Activated naive CD4-positive, alpha-beta T cell treated with anti-CD3 and anti-CD28 coated beads, Interleukin-2, amount 50 U/mL, for 24 hours (primary cell): Measurements from ENCODE around the gene ERN1.
A peak's percentile ranks its signal among the peaks of the same experiment; 100 is the strongest.

ENCODE experiments used
- H3K27ac Mint-ChIP-seq: one replicate; pipeline ENCODE4 v1.8.0; 2021; ENCODE audit warnings: mild to moderate bottlenecking, mixed read lengths
- H3K27me3 Mint-ChIP-seq: one replicate; pipeline ENCODE4 v1.8.0; 2021; ENCODE audit warnings: mixed read lengths
- H3K36me3 Mint-ChIP-seq: one replicate; pipeline ENCODE4 v1.8.0; 2021; ENCODE audit warnings: mixed read lengths
- H3K4me1 Mint-ChIP-seq: one replicate; pipeline ENCODE4 v1.8.0; 2021; ENCODE audit warnings: mixed read lengths
- H3K4me3 Mint-ChIP-seq: one replicate; pipeline ENCODE4 v1.8.0; 2021; ENCODE audit warnings: mild to moderate bottlenecking, mixed read lengths
- H3K9me3 Mint-ChIP-seq: one replicate; pipeline ENCODE4 v1.8.0; 2021; ENCODE audit warnings: mixed read lengths

ERN1 gene

DNA sequence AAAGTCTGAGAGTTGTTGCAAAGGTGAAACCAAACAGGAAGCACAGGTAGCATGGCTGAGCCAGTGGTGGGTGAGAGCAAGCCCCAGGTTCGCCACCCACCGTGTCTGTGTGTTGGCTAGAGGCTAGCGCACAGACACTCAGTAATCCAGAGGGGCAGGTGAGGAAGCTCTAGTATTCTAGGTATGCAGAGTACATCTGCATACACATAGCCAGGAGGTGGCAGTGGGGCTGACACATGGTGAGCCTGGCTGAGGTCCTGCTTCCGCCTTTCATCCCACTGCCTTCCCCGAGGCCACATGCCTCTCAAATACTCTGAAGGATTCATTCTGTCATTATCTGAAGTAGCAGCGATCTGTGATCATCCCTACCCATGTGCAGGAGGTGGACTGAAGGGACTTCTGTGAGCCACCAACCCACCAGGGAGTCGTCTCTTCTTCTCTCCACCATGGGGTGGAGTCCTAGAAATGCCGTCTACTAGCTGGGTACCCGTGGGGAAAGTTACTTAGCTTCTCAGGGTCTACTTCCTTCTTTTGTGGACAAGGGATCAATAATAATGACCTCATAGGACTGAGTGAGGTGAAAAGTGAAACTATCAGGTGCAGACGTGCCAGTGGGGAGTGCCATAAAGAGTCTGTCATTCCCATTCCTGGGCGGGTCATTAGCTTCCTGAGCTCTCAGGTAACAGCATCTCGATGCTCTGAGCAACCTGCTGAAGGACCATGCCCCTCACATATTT is 73.5 kb downstream of the ERN1 start:
- H3K36me3 Mint-ChIP-seq: peaks cover 25% of the 10 kb centered on the region
- H3K4me3 Mint-ChIP-seq: no peak overlapping the region
- H3K4me1 Mint-ChIP-seq: peaks cover 40% of the 10 kb centered on the region
- no peaks in the 10 kb centered on the region for H3K9me3 Mint-ChIP-seq
- peak overlapping the region; percentile 32 for H3K27ac Mint-ChIP-seq
- no peaks in the 10 kb centered on the region for H3K27me3 Mint-ChIP-seq

DNA sequence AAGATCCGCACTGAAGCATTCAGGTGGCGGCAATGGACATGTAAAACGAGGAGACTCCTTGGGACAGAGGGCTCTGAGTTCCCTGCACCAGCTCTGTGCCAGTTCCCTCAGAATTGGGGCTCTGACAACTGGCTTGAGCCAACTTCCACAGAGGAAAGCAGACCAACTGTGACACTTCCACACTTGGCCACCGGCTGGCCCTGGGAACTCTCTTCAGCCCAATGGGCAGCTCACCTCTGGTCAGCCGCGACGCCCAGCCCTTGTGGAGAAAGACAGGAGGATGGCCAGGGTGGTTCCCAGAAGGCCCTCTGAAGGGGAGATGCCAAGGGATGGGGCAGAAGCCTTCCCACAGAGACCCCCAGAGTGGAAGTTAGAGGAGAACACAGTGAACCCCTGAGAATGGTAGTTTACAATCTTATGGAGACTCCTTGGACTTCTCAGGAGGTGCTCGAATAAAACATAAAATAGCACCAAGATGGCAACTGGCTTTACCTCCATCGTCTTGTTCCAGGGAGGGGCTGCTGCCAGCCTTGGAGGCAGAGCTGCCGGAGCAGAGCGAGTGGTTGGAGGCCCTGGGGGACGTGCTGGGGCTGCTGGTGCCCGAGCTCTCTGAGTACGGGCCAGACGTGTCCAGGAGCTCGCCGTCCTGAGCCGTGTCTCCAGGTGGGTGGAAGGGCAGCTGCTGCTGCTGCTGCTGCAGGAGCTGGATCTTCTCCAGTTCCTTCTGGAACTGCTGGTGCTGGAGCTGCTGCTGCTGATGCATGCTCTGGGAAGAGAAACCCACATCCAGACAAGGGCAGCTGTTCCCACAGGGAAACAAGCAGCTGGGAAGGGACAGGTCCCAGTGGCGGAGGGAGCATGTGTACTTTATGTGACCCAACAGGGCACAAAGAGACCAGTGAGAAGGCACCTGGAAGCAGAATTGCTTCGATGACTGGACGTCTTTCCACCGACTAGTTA is 74.5 kb downstream of the ERN1 start:
- no peaks in the 10 kb centered on the region for H3K27me3 Mint-ChIP-seq
- H3K4me3 Mint-ChIP-seq: no peak overlapping the region
- peaks cover 43% of the 10 kb centered on the region for H3K4me1 Mint-ChIP-seq
- no peaks in the 10 kb centered on the region for H3K9me3 Mint-ChIP-seq
- H3K36me3 Mint-ChIP-seq: peaks cover 25% of the 10 kb centered on the region
- no peak overlapping the region for H3K27ac Mint-ChIP-seq

DNA sequence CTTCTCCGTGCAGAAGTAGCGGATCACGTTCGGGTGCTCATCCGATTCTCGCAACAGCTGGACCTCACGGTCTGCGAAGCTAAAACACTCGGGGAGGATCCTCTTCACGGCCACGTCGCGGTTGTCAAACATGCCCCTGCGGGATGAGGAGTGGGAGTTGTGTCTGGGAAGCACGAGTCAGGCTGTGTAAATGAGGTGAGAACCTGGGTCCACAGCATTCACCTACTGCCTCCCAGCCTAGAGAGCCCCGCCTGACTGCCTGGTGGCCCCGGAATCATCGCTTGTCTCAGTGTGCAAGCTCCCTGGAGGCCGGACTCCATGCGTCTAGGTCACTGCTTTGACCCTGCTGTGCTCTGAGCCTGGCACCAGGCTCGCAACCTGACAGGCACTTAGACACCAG is 75.6 kb downstream of the ERN1 start:
- Mint-ChIP-seq H3K9me3 (no peaks in the 10 kb centered on the region), H3K4me3 (no peak overlapping the region), H3K27ac (no peak overlapping the region), H3K36me3 (peaks cover 17% of the 10 kb centered on the region), H3K27me3 (no peaks in the 10 kb centered on the region), H3K4me1 (peaks cover 50% of the 10 kb centered on the region)

DNA sequence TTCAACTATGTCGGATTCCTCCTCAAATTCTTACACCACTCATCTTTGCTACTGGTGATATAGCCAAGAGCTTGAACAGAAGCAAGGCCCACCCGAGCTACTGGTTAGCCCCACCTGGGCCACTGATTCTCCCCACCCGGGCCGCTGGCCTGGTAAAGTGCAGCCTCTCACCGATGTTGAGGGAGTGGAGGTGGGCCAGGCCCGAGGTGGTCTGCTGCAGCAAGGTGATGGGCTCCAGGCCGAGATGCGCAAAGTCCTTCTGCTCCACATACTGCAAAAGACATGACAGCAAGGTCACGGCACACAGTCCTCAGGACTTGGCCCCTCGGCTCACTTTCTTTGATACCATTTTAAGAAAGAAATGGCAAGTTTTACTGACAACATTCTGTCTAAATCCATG is 76.8 kb downstream of the ERN1 start:
- no peak overlapping the region for H3K27ac Mint-ChIP-seq
- peaks cover 12% of the 10 kb centered on the region for H3K36me3 Mint-ChIP-seq
- no peak overlapping the region for H3K4me3 Mint-ChIP-seq
- H3K4me1 Mint-ChIP-seq: peaks cover 46% of the 10 kb centered on the region
- no peaks in the 10 kb centered on the region for H3K9me3 Mint-ChIP-seq
- H3K27me3 Mint-ChIP-seq: no peaks in the 10 kb centered on the region

DNA sequence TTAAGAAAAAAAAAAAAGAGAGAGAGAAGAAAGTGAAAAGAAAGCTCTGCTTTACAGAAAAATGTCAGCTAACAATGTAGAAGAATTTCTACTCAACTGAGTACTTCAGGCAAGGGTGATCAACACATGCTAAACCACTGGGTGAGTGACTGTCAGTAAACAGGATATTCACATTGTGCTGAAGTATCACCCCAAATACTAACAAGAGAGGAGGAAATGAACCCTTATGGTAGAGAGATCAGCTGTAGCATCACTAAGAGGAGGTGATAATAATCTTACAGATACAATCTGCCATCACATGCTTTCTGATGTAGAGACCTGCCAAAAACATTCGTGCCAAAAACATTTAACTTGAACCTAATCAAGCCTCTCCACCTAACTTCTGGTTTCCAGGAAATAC is 78.8 kb downstream of the ERN1 start:
- H3K27ac Mint-ChIP-seq: peak overlapping the region; percentile 85
- peaks cover 36% of the 10 kb centered on the region for H3K4me1 Mint-ChIP-seq
- peak overlapping the region; percentile 30 for H3K4me3 Mint-ChIP-seq
- no peaks in the 10 kb centered on the region for H3K9me3 Mint-ChIP-seq
- no peaks in the 10 kb centered on the region for H3K27me3 Mint-ChIP-seq
- peaks cover 16% of the 10 kb centered on the region for H3K36me3 Mint-ChIP-seq

DNA sequence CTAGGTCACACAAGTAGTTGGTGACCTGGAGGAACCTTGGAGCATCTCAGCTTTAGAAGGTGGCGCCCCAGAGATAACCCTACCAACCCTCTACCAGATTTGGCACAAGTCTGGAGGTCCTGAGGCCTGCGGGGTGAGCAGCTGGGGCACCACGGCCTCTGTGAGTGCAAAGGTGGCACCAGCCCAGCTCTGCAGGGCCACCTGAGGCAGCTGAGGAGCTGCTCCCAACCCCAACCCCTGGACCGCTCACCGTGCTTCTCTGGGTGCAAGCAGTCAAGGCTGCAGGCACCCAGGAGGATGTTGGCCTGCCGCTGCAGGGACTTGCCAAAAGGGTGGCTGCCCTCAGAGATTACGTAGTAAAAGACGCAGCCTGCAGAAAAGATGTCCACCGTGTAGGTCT is 81.1 kb downstream of the ERN1 start:
- no peaks in the 10 kb centered on the region for H3K27me3 Mint-ChIP-seq
- H3K4me3 Mint-ChIP-seq: no peak overlapping the region
- H3K9me3 Mint-ChIP-seq: no peaks in the 10 kb centered on the region
- peaks cover 31% of the 10 kb centered on the region for H3K4me1 Mint-ChIP-seq
- H3K27ac Mint-ChIP-seq: no peak overlapping the region
- H3K36me3 Mint-ChIP-seq: peaks cover 21% of the 10 kb centered on the region

DNA sequence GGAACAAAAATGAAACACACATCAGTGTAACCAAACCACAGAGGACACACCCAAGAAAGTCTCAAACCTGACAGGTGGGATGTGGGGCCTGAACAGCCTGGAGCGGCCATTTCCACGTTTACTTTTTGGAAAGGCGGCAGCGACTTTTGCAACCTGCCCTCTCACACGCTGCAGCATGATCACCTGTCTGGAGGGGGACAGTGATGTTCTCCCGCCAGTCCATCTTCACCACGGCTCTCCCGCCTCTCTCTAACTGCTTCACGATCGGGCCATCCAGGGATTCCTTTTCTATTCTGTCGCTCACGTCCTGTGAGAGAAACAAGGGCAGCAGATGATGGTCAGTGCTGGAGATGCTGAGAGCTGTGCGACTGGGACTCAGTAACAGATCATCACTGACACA is 84.8 kb downstream of the ERN1 start:
- H3K27ac Mint-ChIP-seq: no peak overlapping the region
- peaks cover 9% of the 10 kb centered on the region for H3K4me1 Mint-ChIP-seq
- no peaks in the 10 kb centered on the region for H3K27me3 Mint-ChIP-seq
- H3K36me3 Mint-ChIP-seq: peaks cover 14% of the 10 kb centered on the region
- no peaks in the 10 kb centered on the region for H3K9me3 Mint-ChIP-seq
- no peak overlapping the region for H3K4me3 Mint-ChIP-seq

DNA sequence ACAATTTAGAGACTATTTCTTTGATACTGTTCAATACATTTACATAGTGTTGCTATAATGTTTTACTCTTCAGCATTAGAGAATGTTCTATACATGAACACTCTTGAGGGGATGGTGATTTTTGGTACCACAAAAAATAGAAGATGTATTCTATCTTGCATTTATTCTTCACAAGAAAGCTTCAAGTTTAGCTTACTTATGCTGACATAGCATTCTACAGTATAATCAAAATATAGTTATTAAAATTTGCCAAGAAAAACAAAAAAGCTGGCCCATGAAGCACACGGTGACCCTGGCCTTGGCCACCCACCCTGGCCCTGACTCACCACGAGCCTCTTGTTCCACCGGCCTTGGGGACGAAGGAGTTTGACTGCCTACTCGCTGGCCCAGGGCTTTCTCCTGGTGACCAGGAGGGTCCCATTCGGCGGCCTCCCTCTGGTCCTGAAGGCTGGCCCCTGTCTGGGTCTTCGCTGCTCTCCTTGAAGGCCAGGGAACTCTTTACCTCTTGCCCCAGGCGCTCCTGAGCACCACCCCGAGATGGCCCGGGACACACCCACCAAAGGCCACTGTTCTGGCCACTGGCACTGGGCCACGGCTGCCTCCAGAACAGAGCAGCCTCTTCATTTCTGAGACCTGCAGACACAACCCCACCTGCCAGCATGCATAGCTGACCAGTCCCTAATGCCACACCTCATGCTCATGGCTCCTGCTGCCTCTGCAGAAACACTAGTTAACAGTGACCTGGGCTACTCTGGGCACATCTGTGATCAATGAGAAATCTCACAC is 87.1 kb downstream of the ERN1 start:
- Mint-ChIP-seq H3K4me1 (no peaks in the 10 kb centered on the region), H3K36me3 (peaks cover 19% of the 10 kb centered on the region), H3K9me3 (no peaks in the 10 kb centered on the region), H3K27me3 (no peaks in the 10 kb centered on the region), H3K4me3 (no peak overlapping the region), H3K27ac (no peak overlapping the region)

DNA sequence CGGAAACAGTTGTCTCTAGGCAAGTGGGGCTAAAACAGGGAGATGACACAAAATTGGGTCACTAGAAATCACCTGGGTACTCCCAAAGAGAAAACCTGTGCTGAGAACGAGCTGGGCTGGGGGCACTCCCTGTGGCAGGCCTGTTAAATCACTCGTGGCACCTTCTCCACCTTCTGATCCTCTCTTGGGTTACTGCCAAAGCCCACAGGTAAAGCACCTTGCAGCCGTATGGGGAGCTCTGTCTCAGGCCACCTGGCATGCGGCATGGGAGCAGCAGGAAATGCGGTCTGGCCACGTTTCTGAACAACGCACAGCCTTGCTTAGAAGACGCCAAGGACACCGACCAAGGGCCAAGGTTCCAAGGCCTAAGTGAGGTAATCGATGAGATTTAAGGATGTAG is 88.0 kb downstream of the ERN1 start:
- Mint-ChIP-seq H3K27me3 (no peaks in the 10 kb centered on the region), H3K36me3 (peaks cover 18% of the 10 kb centered on the region), H3K4me3 (no peak overlapping the region), H3K27ac (no peak overlapping the region), H3K4me1 (no peaks in the 10 kb centered on the region), H3K9me3 (no peaks in the 10 kb centered on the region)

DNA sequence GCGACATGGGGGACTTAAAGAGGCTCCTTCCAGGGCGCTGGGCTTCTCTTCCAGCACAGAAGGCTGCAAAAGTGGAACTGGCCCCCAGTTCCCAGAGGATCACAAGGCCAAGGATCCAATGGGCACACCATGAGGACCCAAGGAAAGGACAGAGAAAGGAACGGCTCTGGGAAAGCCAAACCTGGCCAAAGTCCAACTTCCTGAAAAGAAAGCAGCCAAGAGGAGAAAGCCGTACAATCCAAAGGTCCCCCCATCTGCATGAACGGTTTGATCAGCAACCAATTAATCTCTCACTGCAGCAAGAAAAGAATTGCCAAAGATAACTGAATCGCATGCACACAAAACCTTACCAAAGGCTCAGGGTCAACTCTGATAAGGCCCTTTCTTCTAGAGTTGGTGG is 89.7 kb downstream of the ERN1 start:
- no peaks in the 10 kb centered on the region for H3K27me3 Mint-ChIP-seq
- no peaks in the 10 kb centered on the region for H3K4me1 Mint-ChIP-seq
- peaks cover 14% of the 10 kb centered on the region for H3K36me3 Mint-ChIP-seq
- no peaks in the 10 kb centered on the region for H3K9me3 Mint-ChIP-seq
- no peak overlapping the region for H3K27ac Mint-ChIP-seq
- H3K4me3 Mint-ChIP-seq: no peak overlapping the region

DNA sequence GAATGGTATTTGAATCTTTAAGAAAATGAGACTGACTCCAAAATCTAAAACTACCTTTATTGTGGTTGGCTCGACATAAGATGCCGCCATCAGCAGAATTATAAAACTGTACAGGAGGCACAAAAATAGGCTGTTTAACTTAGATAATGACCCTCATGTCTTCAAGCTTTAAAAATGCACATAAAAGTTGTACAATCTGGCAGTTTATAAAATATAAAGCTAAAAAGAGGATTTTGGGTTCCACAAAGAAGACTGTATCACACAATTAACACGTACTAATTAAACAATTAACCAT is 90.9 kb downstream of the ERN1 start:
- Mint-ChIP-seq H3K36me3 (peaks cover 11% of the 10 kb centered on the region), H3K27ac (no peak overlapping the region), H3K4me3 (no peak overlapping the region), H3K4me1 (no peaks in the 10 kb centered on the region), H3K27me3 (no peaks in the 10 kb centered on the region), H3K9me3 (no peaks in the 10 kb centered on the region)

DNA sequence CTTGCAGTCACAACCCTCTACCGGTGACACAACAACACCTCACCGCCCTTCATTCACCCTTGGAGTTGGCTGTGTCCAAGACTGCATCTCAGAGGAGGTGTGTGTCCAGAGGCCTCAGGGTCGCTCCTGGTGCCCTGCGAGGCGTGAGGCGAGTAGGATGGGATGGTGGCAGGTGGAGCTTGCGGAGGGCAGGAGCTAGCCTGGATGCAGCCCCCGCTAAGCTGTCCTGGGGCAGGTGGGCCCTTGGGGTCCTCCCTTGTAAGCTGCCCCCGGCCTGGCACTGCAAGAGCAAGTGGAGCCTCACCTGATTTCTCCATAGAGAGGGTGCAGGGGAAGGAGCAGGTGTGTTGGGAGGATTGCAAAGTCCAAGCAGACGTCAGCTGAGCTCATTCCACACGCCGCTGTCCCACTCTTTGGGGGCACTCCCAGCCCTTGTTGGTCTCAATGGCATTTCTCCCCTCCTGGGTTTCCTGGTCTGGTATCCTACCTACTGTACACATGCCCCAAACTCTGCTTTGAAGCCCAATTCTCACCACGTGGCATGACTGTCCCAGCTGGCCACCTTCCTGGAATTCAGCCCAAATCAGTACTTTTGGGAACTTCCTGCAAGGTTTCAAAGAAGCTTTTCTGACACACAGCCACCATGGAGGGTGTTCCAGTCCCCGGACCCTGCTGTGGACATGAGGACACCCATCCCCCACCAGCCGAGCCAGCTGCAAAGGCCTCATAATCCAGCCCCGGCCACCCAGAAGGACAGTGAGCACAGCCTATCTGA is 91.4 kb downstream of the ERN1 start:
- H3K36me3 Mint-ChIP-seq: peaks cover 9% of the 10 kb centered on the region
- H3K27me3 Mint-ChIP-seq: no peaks in the 10 kb centered on the region
- no peak overlapping the region for H3K4me3 Mint-ChIP-seq
- no peak overlapping the region for H3K27ac Mint-ChIP-seq
- H3K9me3 Mint-ChIP-seq: no peaks in the 10 kb centered on the region
- no peaks in the 10 kb centered on the region for H3K4me1 Mint-ChIP-seq

DNA sequence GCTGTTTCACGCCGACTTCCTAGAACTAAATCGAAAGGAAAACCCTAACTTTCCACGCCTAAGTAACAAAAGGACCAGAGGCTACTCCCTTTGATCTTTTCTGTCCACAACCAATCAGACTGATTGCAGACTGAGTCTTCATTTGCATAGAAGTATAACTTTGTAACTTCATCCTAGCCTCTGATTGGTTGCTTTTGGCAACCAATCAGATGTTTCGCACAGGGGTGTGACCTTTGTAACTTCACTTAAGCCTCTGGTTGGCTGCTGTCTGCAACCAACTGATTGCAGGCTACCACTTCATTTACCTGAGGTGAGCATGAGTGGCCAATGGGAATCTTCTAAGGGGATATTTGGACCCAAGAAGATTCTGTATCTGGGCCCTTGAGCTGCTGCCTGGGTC is 92.1 kb downstream of the ERN1 start:
- Mint-ChIP-seq H3K4me3 (no peak overlapping the region), H3K27ac (no peak overlapping the region), H3K9me3 (no peaks in the 10 kb centered on the region), H3K4me1 (no peaks in the 10 kb centered on the region), H3K36me3 (peaks cover 9% of the 10 kb centered on the region), H3K27me3 (no peaks in the 10 kb centered on the region)

DNA sequence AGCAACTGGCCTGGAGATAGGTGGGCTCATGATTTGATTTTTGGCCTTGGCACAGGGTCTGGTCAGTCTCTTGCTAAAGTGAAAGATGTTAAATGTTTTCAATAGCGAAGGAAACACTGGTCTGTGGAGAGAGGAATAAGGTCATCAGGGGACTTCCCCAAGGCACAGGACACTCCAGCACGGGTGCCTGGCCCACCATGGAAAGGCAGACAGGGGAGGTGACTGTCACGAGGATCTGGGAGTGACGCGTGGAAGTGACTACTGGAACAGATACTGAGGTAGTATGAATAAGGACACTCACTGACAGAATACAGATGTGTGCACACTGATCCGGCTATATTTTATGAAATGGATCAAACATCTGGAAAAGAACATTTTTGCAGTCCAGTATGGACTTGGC is 92.8 kb downstream of the ERN1 start:
- no peaks in the 10 kb centered on the region for H3K27me3 Mint-ChIP-seq
- no peak overlapping the region for H3K4me3 Mint-ChIP-seq
- H3K36me3 Mint-ChIP-seq: peaks cover 8% of the 10 kb centered on the region
- no peaks in the 10 kb centered on the region for H3K9me3 Mint-ChIP-seq
- no peaks in the 10 kb centered on the region for H3K4me1 Mint-ChIP-seq
- no peak overlapping the region for H3K27ac Mint-ChIP-seq

DNA sequence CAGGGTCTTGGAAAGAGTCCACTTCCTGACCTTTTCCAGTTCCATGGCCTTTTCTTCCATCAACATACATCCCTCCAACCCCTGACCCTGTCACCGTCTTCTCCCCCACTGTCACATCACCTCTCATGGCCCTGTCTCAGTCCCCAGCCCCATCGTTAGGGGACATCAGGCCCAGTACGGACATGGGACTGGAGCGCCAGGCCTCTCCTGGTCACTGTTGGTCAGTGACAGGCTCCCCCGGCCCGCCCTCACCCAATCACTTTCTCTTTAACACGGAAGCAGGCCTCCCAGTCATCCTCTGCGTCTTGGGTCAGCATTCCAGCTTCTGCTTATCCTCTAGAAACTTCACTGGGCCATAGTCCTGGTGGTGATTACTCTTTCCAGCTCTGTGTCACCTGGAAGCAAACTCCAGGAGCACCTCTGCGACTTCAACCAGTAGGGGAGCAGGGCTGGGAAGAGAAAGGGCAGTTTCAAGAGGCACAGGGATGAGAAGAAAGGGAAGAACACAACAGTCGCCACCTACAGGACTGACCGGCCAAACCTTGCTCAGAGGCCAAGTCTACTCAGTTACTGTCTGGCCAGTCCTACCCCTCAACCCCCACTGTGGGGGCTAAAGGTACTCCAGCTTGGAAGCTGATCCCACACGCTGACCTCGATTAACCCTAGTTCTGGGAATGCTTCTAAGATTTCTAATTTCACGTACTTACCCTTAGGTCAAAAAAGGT is 93.6 kb downstream of the ERN1 start:
- Mint-ChIP-seq H3K36me3 (peaks cover 6% of the 10 kb centered on the region), H3K27ac (no peak overlapping the region), H3K27me3 (no peaks in the 10 kb centered on the region), H3K4me1 (no peaks in the 10 kb centered on the region), H3K4me3 (no peak overlapping the region), H3K9me3 (no peaks in the 10 kb centered on the region)
